Vagina (tissue), 2 donors: ENCODE measurements around the gene KIF26A. TPM values are rescaled to one million over a fixed set of nuclear protein-coding genes. Genes with fewer than 3 reads are reported as not detected.

Source experiments
- DNase-seq, 2 donors: peaks; one replicate each; pipeline ENCODE4 v3.0.0-alpha.2; 2017; ENCODE audit errors: extremely low spot score in 2 of 2
- H3K27ac ChIP-seq: fragments of 200-600 bp; sonication (generic); one replicate; pipeline ENCODE4 v1.5.1; 2019
- H3K27me3 ChIP-seq: fragments of 200-600 bp; sonication (generic); one replicate; pipeline ENCODE4 v1.5.1; 2019
- H3K36me3 ChIP-seq, 2 donors: fragments of 200-600 bp; sonication (generic); one replicate each; pipeline ENCODE4 v1.5.1; 2017 to 2019
- H3K4me1 ChIP-seq: fragments of 200-600 bp; sonication (generic); one replicate; pipeline ENCODE4 v1.5.1; 2019
- H3K4me3 ChIP-seq, 2 donors: fragments of 200-600 bp; sonication (generic); 1 replicate in 1 of 2; 2 replicates in 1 of 2; pipeline ENCODE4 v1.5.1; 2016 to 2019
- H3K9me3 ChIP-seq: fragments of 200-600 bp; sonication (generic); one replicate; pipeline ENCODE4 v1.5.1; 2019
- CTCF ChIP-seq, 3 experiments: fragments of 450-650 bp in 2 of 3; fragments of 200-600 bp in 1 of 3; sonication (generic) in 1 of 3; IDR thresholded peaks; one replicate each; pipeline ENCODE4 v1.5.1; 2017 to 2019; ENCODE audit warnings: antibody characterized with exemption in 3 of 3, mild to moderate bottlenecking in 2 of 3, moderate library complexity in 2 of 3
- POLR2A ChIP-seq, 2 donors: fragments of 450-650 bp; IDR thresholded peaks; one replicate each; pipeline ENCODE4 v1.6.1; 2017; ENCODE audit warnings: antibody characterized with exemption in 2 of 2, mild to moderate bottlenecking in 2 of 2, moderate library complexity in 2 of 2
- POLR2AphosphoS5 ChIP-seq, 2 donors: sonication (generic); formaldehyde crosslinking; IDR thresholded peaks; one replicate each; pipeline ENCODE4 v1.9.0; 2017; ENCODE audit warnings: antibody characterized with exemption in 2 of 2, mild to moderate bottlenecking in 2 of 2, low read depth in 1 of 2; ENCODE audit not compliant: insufficient read depth in 1 of 2
- intact Hi-C: fragments of 100-400 bp; cut with DNase I; formaldehyde crosslinking; loops from one replicate; pipeline ENCODE4 v1.15.1; 2023
- total RNA-seq: library from RNA; depleted of rRNA; stranded (reverse); fragments of >200 nt; gene quantifications from one replicate; pipeline ENCODE4 v1.2.3, GENCODE V29; 2016

KIF26A gene
- total RNA-seq, 1 donor from 2014 or later: 2.7 TPM

DNA sequence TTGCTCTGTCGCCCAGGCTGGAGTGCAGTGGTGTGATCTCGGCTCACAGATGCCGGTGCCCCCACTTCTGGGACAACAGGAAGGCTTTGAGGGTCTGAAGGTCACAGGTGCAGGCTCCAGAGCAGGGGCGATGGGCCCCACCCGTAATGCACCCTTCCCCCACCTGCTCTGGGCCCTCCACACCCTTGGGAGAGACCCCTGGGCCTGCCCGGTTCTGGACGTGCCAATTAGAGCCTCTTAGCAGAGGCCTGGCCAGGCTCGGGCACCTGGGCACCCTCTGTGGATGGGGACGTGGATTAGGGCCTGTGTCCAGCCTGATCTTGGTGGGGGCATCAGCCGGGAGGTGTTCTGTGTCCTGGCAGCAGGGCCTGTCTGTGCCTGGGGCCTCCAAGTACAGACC is 62.2 kb downstream of the KIF26A start:
- DNase-seq: no peak
- Histone ChIP-seq H3K4me1 (no peaks in the 10 kb centered on the region), H3K9me3 (no peaks in the 10 kb centered on the region), H3K36me3 (no peaks in the 10 kb centered on the region), H3K4me3 (no peak overlapping the region), H3K27me3 (no peaks in the 10 kb centered on the region), H3K27ac (no peak overlapping the region)
- intact Hi-C loops: no loop called here
- TF ChIP-seq CTCF (IDR thresholded peaks at IDR 0.05) (no peak), POLR2AphosphoS5 (IDR thresholded peaks at IDR 0.05; ENCODE audit: insufficient read depth in 1 of 2, low read depth in 1 of 2) (no peak), POLR2A (IDR thresholded peaks at IDR 0.05) (no peak)

- intact Hi-C loops: no loop called here
- Histone ChIP-seq H3K4me3 (no peak overlapping the region), H3K27ac (no peak overlapping the region), H3K36me3 (no peaks in the 10 kb centered on the region), H3K4me1 (no peaks in the 10 kb centered on the region), H3K27me3 (no peaks in the 10 kb centered on the region), H3K9me3 (no peaks in the 10 kb centered on the region)
- no peak for TF ChIP-seq POLR2A (IDR thresholded peaks at IDR 0.05)
- no peak for TF ChIP-seq CTCF (IDR thresholded peaks at IDR 0.05)
- TF ChIP-seq POLR2AphosphoS5 (IDR thresholded peaks at IDR 0.05; ENCODE audit: insufficient read depth in 1 of 2, low read depth in 1 of 2): no peak
- DNase-seq: no peak
Measured at GRCh38 chr14:104201063-104201462, 62.7 kb downstream of the KIF26A start.

GRCh38 chr14:104201496-104201895 is 63.1 kb downstream of the KIF26A start:
- DNase-seq: no peak
- Histone ChIP-seq H3K36me3 (no peaks in the 10 kb centered on the region), H3K4me1 (no peaks in the 10 kb centered on the region), H3K4me3 (no peak overlapping the region), H3K9me3 (no peaks in the 10 kb centered on the region), H3K27ac (no peak overlapping the region), H3K27me3 (no peaks in the 10 kb centered on the region)
- TF ChIP-seq POLR2A (IDR thresholded peaks at IDR 0.05): no peak
- no peak for TF ChIP-seq CTCF (IDR thresholded peaks at IDR 0.05)
- no peak for TF ChIP-seq POLR2AphosphoS5 (IDR thresholded peaks at IDR 0.05; ENCODE audit: insufficient read depth in 1 of 2, low read depth in 1 of 2)
- intact Hi-C loops: no loop called here

GRCh38 chr14:104202259-104203070 is 64.1 kb downstream of the KIF26A start:
- no peak for TF ChIP-seq CTCF (IDR thresholded peaks at IDR 0.05)
- no peak for TF ChIP-seq POLR2A (IDR thresholded peaks at IDR 0.05)
- no peak for TF ChIP-seq POLR2AphosphoS5 (IDR thresholded peaks at IDR 0.05; ENCODE audit: insufficient read depth in 1 of 2, low read depth in 1 of 2)
- no peak for DNase-seq
- Histone ChIP-seq H3K4me1 (no peaks in the 10 kb centered on the region), H3K9me3 (no peaks in the 10 kb centered on the region), H3K36me3 (no peaks in the 10 kb centered on the region), H3K27ac (no peak overlapping the region), H3K4me3 (no peak overlapping the region), H3K27me3 (no peaks in the 10 kb centered on the region)
- intact Hi-C loops: no loop called here

GRCh38 chr14:104203071-104203425 is 64.7 kb downstream of the KIF26A start:
- intact Hi-C loops: no loop called here
- no peaks in the 10 kb centered on the region for H3K36me3 ChIP-seq
- H3K27me3 ChIP-seq: no peaks in the 10 kb centered on the region
- H3K4me1 ChIP-seq: no peaks in the 10 kb centered on the region
- DNase-seq: no peak
- no peak overlapping the region for H3K4me3 ChIP-seq
- no peaks in the 10 kb centered on the region for H3K9me3 ChIP-seq
- no peak overlapping the region for H3K27ac ChIP-seq
- no peak for TF ChIP-seq POLR2AphosphoS5 (IDR thresholded peaks at IDR 0.05; ENCODE audit: insufficient read depth in 1 of 2, low read depth in 1 of 2)
- no peak for TF ChIP-seq CTCF (IDR thresholded peaks at IDR 0.05)
- TF ChIP-seq POLR2A (IDR thresholded peaks at IDR 0.05): no peak
